SK-N-MC (cell line): ENCODE measurements around the gene TNFRSF1A.
A peak's percentile ranks its signal among the peaks of the same experiment; 100 is the strongest.

Experiments used
- EZH2 ChIP-seq: fragments of 200-600 bp; sonication (generic); IDR thresholded peaks from one replicate; pipeline ENCODE4 v1.6.1; 2017; ENCODE audit warnings: antibody characterized with exemption
- POLR2AphosphoS5 ChIP-seq: IDR thresholded peaks from 2 replicates; pipeline ENCODE4 v1.6.1; 2012; ENCODE audit warnings: mild to moderate bottlenecking, low read depth, low read length, borderline replicate concordance

GRCh38 chr12:6341417-6342139, at the start of gene TNFRSF1A:
- TF ChIP-seq POLR2AphosphoS5 (peak; percentile 76; the same call in 1 of the 2 replicates), EZH2 (no peak)
